ENCODE measurements around the gene FOXD4.
"Not testable (repeated sequence)": the region's sequence is repeated elsewhere in the genome, so short reads cannot be mapped to it uniquely, and the experiment has no call there.

The FOXD4 gene

DNA sequence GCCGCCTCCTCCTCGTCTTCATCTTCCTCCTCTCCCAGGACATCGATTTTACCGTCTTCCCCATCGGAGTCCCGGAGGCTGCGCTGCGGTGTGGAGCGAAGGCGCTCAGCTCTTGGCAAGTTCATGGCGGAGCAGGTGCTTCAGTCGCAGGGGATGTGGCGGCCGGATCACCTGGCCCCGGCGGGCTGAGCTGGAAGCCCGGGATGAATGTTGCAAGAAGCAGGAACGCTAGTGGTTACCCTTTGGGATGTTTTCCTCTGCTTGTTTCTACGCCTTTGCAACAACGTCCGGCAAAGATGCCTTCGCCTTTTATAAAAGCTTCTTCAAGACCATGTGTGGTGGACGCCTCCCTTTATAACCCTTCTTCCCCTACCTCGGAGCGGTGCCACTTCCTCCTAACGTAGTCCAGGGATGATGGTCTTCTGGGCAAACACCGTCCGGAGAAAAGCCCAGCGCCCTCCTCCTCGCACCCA lies at the start of gene FOXD4:
Gene FOXD4, minus strand, starts transcription at position 423 of the 473 bp plus-strand sequence. Its CDS starts 298 bp downstream, at position 125.
- DNase-seq, result peak; percentile 25

GRCh38 chr9:159871-160270 lies 41.7 kb upstream of the FOXD4 start:
- DNase-seq, result peak; percentile 18

GRCh38 chr9:151173-151572 lies 33.0 kb upstream of the FOXD4 start:
- not testable (repeated sequence) for DNase-seq

DNA sequence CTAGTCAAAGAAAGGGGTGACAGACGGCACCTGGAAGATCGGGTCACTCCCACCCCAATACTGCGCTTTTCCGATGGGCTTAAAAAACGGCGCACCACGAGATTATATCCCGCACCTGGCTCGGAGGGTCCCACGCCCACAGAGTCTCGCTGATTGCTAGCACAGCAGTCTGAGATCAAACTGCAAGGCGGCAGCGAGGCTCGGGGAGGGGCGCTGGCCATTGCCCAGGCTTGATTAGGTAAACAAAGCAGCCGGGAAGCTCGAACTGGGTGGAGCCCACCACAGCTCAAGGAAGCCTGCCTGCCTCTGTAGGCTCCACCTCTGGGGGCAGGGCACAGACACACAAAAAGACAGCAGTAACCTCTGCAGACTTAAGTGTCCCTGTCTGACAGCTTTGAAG lies 21.7 kb upstream of the FOXD4 start:
- DNase-seq, result not testable (repeated sequence)

DNA sequence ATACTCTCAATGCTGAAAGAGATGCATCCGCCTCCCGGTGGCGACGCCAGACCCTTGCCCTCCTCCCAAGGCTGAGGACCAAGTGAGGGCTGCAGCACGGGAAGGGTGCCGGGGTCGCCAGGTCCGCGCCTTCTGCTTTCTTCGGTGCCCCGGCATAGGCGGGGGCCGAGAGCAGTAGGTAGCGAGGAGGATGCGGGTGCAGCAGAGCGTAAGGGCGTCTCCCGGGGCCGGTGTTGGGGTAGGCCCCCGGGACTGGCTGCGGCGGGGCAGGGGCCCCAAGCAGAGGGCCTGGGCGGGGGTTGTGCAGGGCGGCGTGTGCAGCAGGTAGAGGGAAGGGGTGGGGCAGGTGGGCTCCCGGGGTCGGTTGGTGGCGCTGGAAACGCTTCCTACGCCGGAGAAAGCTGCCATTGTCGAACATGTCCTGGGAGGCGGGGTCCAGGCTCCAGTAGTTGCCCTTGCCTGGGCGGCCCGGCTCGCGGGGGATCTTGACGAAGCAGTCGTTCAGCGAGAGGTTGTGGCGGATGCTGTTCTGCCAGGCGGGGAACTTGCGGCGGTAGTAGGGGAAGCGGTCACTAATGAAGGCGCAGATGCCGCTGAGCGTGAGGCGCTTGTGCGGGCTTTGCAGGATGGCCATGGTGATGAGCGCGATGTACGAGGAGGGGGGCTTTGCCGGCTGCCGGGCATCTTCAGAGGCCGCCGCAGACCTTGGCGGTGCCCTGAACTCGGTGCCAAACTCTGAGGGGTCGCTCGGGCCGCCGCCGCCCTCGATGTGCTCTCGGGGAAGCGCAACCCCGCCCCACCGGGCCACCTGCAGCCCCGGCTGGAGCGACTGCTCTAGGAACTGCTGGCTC lies 848 bp downstream of the FOXD4 start:
- DNase-seq, result peak; percentile 30

- DNase-seq, result peak; percentile 24
These were observed 1.8 kb downstream of the FOXD4 start for GRCh38 chr9:116239-117077.

DNA sequence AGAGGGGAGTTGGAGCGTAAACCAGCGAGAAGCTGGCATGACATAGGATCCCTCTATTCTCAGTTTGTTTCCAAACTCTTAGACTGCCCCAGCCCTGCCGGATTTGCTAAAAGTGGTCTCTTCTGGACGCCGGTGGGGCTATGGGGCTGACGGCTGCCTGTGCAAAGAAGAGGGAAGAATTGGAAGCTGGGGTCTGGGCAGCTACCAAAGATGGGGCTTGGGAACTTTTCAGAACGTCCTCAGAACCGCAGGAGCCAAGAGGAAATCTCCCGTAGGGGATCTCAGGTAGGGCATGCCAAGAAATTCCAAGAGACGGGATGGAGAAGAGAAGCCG lies 3.1 kb downstream of the FOXD4 start:
- not testable (repeated sequence) for DNase-seq

GRCh38 chr9:114267-115117 lies 3.7 kb downstream of the FOXD4 start:
- peak; percentile 68 for DNase-seq

- DNase-seq, result peak; percentile 80
These were observed 4.5 kb downstream of the FOXD4 start for GRCh38 chr9:113468-114266.

DNA sequence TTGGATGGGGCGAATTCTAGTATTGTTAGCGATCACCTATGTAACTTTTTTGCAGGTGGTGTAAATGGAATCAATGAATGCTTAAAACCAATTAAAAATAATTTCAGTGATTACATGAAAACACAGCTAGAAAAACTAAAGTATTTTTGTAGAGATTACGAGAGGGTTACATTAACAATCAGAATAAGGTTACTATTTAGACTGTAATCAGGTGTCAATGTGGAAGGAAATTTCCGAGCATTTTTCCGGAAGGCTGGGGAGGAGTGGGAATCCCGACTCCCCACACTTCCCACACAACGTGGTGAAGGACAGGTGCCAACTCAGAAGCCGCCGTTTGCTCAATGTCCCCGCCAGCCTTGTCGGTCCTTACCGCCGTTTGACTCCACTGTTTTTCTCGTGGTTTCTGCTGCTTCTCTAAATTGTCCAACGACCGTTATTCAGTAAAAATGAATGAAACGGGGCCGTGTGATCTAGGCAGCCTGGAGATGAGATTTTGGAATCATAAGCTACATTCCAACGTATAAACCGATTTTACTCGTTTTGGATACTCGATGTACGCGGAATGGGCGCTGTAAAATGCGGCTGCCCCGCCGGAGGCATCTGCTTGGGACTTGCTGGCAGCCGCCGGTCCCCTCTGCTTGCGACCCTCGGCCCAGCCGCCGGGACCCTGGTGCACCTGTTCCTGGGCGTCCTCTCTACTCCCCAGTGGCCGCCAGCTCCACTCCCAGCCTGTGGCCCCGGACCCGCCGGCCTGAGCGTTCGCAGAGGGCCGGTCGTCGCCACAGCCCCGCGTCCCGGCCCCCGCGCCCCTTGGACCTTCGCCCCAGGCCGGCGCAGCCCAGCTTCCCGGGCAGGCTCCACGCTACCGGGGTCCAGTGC lies 5.4 kb downstream of the FOXD4 start:
- DNase-seq, result peak; percentile 80

DNA sequence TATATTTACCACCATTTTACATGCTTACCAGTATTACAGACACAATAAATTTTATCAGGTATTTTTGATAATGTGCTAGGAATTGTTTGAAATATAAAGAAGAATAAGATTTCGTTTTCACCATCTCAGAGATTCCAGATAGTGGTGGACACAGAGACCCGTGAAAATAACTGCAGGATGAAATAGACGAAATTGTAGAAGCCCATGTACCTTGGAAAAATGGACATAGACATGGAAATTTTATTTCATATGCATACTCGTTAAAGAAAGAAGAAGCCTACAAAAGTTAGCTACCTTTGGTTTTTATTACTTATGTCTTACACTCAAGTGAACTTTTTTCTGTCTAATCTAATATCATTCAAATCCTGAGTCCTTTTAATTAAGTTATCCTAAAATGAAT lies 7.5 kb downstream of the FOXD4 start:
- DNase-seq, result peak; percentile 55

- DNase-seq, result not testable (repeated sequence)
These were observed 8.7 kb downstream of the FOXD4 start for GRCh38 chr9:109540-109939.

- not testable (repeated sequence) for DNase-seq
These were observed 9.3 kb downstream of the FOXD4 start for GRCh38 chr9:108742-109495.

DNA sequence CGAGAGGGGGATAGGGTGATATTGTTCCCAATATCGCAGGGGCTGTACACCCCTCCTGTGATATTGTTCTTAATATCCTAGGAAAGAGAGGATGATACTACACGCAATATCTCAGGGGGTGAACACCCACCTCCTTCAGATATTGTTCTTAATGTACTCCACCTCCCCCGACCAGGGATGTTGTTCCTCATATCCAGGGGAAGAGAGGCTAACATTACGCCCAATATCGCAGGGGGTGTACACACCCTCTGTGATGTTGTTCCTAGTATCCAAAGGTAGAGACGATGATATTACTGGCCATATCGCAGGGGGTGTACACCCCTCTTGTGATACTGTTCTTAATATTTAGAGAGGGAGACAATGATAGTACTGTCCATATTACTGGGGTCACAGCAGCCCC lies 12.2 kb downstream of the FOXD4 start:
- not testable (repeated sequence) for DNase-seq

GRCh38 chr9:100430-100829 lies 17.8 kb downstream of the FOXD4 start:
- DNase-seq, result not testable (repeated sequence)

- DNase-seq, result not testable (repeated sequence)
These were observed 18.4 kb downstream of the FOXD4 start for GRCh38 chr9:99867-100266.

DNA sequence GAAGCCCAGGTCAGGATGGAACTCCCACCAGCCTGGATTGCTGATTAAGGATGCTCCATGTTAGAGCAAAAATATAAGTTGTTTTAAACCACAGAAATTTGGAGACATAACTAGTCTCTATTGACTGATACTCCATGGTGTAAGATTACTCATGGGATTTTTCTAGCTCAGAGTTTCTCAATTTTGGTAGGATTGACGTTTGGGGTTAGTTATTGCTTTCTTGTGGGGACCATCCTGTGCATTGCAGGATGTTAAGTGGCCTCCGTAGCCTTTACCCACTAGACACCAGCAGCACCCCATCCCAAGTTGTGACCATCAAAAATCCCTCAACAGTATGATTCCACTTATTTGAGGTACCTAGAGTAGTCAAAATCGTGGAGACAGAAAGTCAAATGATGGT lies 19.4 kb downstream of the FOXD4 start:
- DNase-seq, result not testable (repeated sequence)

DNA sequence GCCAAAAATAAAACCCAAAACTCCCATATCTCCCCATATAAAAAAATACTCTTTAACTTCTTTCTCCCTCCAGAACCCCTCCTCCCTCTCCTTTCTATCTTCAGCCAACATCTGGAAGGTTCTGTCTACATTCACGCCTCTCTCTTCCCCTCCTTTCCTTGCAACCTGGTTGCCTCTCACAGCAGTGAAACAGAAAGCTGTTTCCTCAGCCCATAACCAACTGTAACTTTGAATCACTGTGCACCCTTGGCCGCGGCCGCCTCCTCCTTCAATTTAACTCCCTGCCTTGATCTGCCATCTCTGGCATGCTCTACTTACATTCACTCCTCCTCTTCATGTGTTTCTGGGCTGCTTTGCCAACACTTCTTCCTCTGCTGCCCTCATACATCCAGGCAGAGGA lies 23.2 kb downstream of the FOXD4 start:
- not testable (repeated sequence) for DNase-seq

DNA sequence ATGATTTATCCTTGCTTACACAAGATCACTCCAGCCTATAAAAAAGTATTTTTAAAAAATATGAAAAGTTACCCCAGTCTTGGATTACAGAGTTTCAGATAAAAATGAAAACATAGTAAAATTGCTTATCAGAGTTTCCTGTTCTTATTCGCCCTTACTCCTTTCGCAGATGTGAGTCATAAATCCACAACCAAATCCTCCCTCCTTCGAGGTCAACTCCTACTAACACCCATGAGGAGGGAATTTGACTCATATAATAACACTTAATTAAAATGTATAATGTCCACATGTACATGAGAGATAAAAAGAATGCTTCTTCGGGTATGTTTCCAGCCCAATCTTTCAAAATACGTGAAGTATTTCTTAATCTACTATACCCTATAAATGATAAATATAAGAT lies 23.9 kb downstream of the FOXD4 start:
- not testable (repeated sequence) for DNase-seq

- not testable (repeated sequence) for DNase-seq
These were observed 24.3 kb downstream of the FOXD4 start for GRCh38 chr9:93909-94308.

All from eye (tissue), 1 donor.